ENCODE data around the gene CYFIP2. TPM values are rescaled to one million over a fixed set of nuclear protein-coding genes. Genes with fewer than 3 reads are reported as not detected.

The CYFIP2 gene
- total and polyA plus RNA-seq, 2 of the 13 experiments (the other 11 are each of a cell fraction or from before 2014, with no cell fraction given), result 22.6 to 30.3 TPM

GRCh38 chr5:157322581-157322980 is 56.7 kb downstream of the CYFIP2 start:
- H3K4me1 ChIP-seq (ENCODE audit: insufficient read depth, low read length), result peaks cover 22% of the 10 kb centered on the region
- no peak for FAIRE-seq
- H2AFZ ChIP-seq (ENCODE audit: low read length), result no peak overlapping the region
- no peaks in the 10 kb centered on the region for H3K79me2 ChIP-seq (ENCODE audit: insufficient read depth, low read length)
- H3K36me3 ChIP-seq (replicated peaks in 1 of 2; ENCODE audit: control insufficient read depth in 1 of 2, insufficient read depth in 2 of 2, low read length in 2 of 2), result peaks cover 9 to 29% of the 10 kb centered on the region in 2 experiments
- BruUV-seq (replicated peaks), result no TSS peak
- no peak overlapping the region for H3K27ac ChIP-seq (ENCODE audit: extremely low read length, insufficient read depth, low read length)
- intact Hi-C loops (cut with micrococcal nuclease; ENCODE audit: unreplicated experiment) (no loop called here), in situ Hi-C loops (cut with HindIII; ENCODE audit: extremely low pct_ligation_motif_present, low pct_unique_long_range_greater_than_20kb) (no loop called here)
- no peak overlapping the region for H3K4me3 ChIP-seq (replicated peaks in 1 of 3; ENCODE audit: insufficient read depth in 1 of 3, low read depth in 2 of 3, low read length in 3 of 3)
- no peak overlapping the region for H3K9ac ChIP-seq (ENCODE audit: insufficient read depth, low read depth, low read length)
- ATAC-seq, result no peak
- POLR2A ChIA-PET, result no interaction called here
- 96% methylated on average over 12 of the region's 13 CpGs for WGBS (ENCODE audit: low lambda C conversion rate)
- no peaks in the 10 kb centered on the region for H3K27me3 ChIP-seq (ENCODE audit: control insufficient read depth in 1 of 2, insufficient read depth in 2 of 2, low read length in 2 of 2)
- CTCF ChIA-PET (ENCODE audit: low intra/inter-chr PET ratio, low total read pairs), result no interaction called here
- H3K9me3 ChIP-seq (ENCODE audit: low read length), result no peaks in the 10 kb centered on the region
- H4K20me1 ChIP-seq (ENCODE audit: insufficient read depth, low read length), result no peaks in the 10 kb centered on the region
- no peak overlapping the region for H3K4me2 ChIP-seq (ENCODE audit: low read depth, low read length)
- DNase-seq (ENCODE audit: low spot score), result no peak
- TF ChIP-seq ZBTB49 (CRISPR knock-in tag; IDR thresholded peaks at IDR 0.05; ENCODE audit: borderline replicate concordance), result no peak
- no peak for TF ChIP-seq MEIS2 (CRISPR knock-in tag; IDR thresholded peaks at IDR 0.05)
- no peak for TF ChIP-seq GLMP (CRISPR knock-in tag; IDR thresholded peaks at IDR 0.05; ENCODE audit: borderline replicate concordance)
- TF ChIP-seq MLLT10 (CRISPR knock-in tag; IDR thresholded peaks at IDR 0.05), result no peak
- no peak for TF ChIP-seq ZNF616 (CRISPR knock-in tag; IDR thresholded peaks at IDR 0.05; ENCODE audit: low read depth)
- TF ChIP-seq ZNF382 (CRISPR knock-in tag; IDR thresholded peaks at IDR 0.05; ENCODE audit: borderline replicate concordance), result no peak
- TF ChIP-seq MED13 (CRISPR knock-in tag; IDR thresholded peaks at IDR 0.05), result no peak
- no peak for TF ChIP-seq FOXJ3 (CRISPR knock-in tag; IDR thresholded peaks at IDR 0.05; ENCODE audit: borderline replicate concordance)
- no peak for TF ChIP-seq ZNF704 (CRISPR knock-in tag; IDR thresholded peaks at IDR 0.05; ENCODE audit: borderline replicate concordance)
- TF ChIP-seq PHF8 (CRISPR knock-in tag; IDR thresholded peaks at IDR 0.05), result no peak
- no peak for TF ChIP-seq ZNF777 (CRISPR knock-in tag; IDR thresholded peaks at IDR 0.05)
- no peak for TF ChIP-seq ZNF549 (CRISPR knock-in tag; IDR thresholded peaks at IDR 0.05)
- TF ChIP-seq ZNF18 (CRISPR knock-in tag; IDR thresholded peaks at IDR 0.05; ENCODE audit: insufficient replicate concordance), result no peak
- TF ChIP-seq ZNF552 (CRISPR knock-in tag; IDR thresholded peaks at IDR 0.05; ENCODE audit: borderline replicate concordance), result no peak
- no peak for TF ChIP-seq HES4 (CRISPR knock-in tag; IDR thresholded peaks at IDR 0.05; ENCODE audit: borderline replicate concordance)
- no peak for TF ChIP-seq ZNF414 (CRISPR knock-in tag; IDR thresholded peaks at IDR 0.05)
- no peak for TF ChIP-seq GTF3A (CRISPR knock-in tag; conservative IDR thresholded peaks at IDR 0.05)
